B cell (primary cell): ENCODE data around the gene SLC23A3. TPM values are rescaled to one million over a fixed set of nuclear protein-coding genes. Genes with fewer than 3 reads are reported as not detected.

Source experiments
- ATAC-seq: fragments of 200-7000 bp; cut with Tn5 transposase; one replicate; pipeline ENCODE4 v1.10.0; 2021; ENCODE audit warnings: low read depth, mild to moderate bottlenecking, moderate number of reproducible peaks, moderate library complexity
- CTCF ChIA-PET: fragments of 350-600 bp; sonication (Branson Sonifier 250); formaldehyde crosslinking; loops from one replicate; lab custom pipeline; 2021; ENCODE audit warnings: antibody characterized with exemption, inconsistent platforms; lab: Charles Lee
- POLR2A ChIA-PET: fragments of 350-600 bp; sonication (Branson Sonifier 250); formaldehyde crosslinking; loops from one replicate; lab custom pipeline; 2021; ENCODE audit warnings: antibody characterized with exemption; lab: Charles Lee
- DNase-seq: peaks from one replicate; pipeline ENCODE4 v3.0.0; 2013
- H2AFZ ChIP-seq: 2 replicates; pipeline ENCODE4 v1.6.1; 2012; ENCODE audit warnings: mild to moderate bottlenecking, low read depth, low read length; ENCODE audit not compliant: insufficient read depth, poor library complexity, severe bottlenecking
- H3K27ac ChIP-seq, 2 donors: 1 replicate in 1 of 2; 2 replicates in 1 of 2; pipeline ENCODE4 v1.5.1; 2012 to 2013; ENCODE audit warnings: low read length in 2 of 2, mild to moderate bottlenecking in 2 of 2, moderate library complexity in 1 of 2
- H3K27me3 ChIP-seq, 4 experiments: fragments of 200-600 bp in 1 of 4; sonication (generic) in 1 of 4; replicated peaks in 1 of 4; 1 replicate in 2 of 4; 2 replicates in 2 of 4; pipeline versions ENCODE4 v1.6.1 to v1.7.0; 2013 to 2016; ENCODE audit warnings: low read length in 3 of 4, mild to moderate bottlenecking in 2 of 4, mixed read lengths in 1 of 4, moderate library complexity in 1 of 4; ENCODE audit not compliant: insufficient read depth in 4 of 4, control insufficient read depth in 3 of 4; ENCODE audit errors: control extremely low read depth in 1 of 4
- H3K36me3 ChIP-seq, 2 experiments: replicated peaks in 1 of 2; 1 replicate in 1 of 2; 2 replicates in 1 of 2; pipeline versions ENCODE4 v1.6.1 to v1.7.1; 2013; ENCODE audit warnings: low read length in 1 of 2; ENCODE audit not compliant: insufficient read depth in 2 of 2, control insufficient read depth in 1 of 2; ENCODE audit errors: control extremely low read depth in 1 of 2, extremely low read depth in 1 of 2
- H3K4me1 ChIP-seq, 2 donors: fragments of 200-600 bp in 1 of 2; sonication (generic) in 1 of 2; 1 replicate in 1 of 2; 2 replicates in 1 of 2; pipeline versions ENCODE4 v1.5.1 to v1.6.1; 2013 to 2017; ENCODE audit warnings: low read length in 2 of 2; ENCODE audit not compliant: control insufficient read depth in 2 of 2, insufficient read depth in 2 of 2
- H3K4me2 ChIP-seq: replicated peaks from 2 replicates; pipeline ENCODE3; 2012; ENCODE audit warnings: mild to moderate bottlenecking, low read depth, low read length; ENCODE audit not compliant: poor library complexity, severe bottlenecking
- H3K4me3 ChIP-seq, 5 experiments: fragments of 200-600 bp in 1 of 5; sonication (generic) in 1 of 5; 1 replicate in 3 of 5; 2 replicates in 2 of 5; pipeline versions ENCODE4 v1.5.1 to v1.7.0; 2011 to 2016; ENCODE audit warnings: low read length in 4 of 5, mild to moderate bottlenecking in 4 of 5, low read depth in 2 of 5, control low read depth in 1 of 5, moderate library complexity in 1 of 5; ENCODE audit not compliant: insufficient read depth in 1 of 5; ENCODE audit errors: control extremely low read depth in 1 of 5, extremely low read depth in 1 of 5
- H3K79me2 ChIP-seq: fragments of 200-600 bp; sonication (generic); one replicate; pipeline ENCODE4 v1.6.0; 2016; ENCODE audit warnings: low read length; ENCODE audit not compliant: control insufficient read depth, insufficient read depth
- H3K9ac ChIP-seq: fragments of 200-600 bp; sonication (generic); 2 replicates; pipeline ENCODE4 v1.6.1; 2017; ENCODE audit warnings: mild to moderate bottlenecking, low read length, moderate library complexity
- H3K9me3 ChIP-seq, 3 donors: one replicate each; pipeline versions ENCODE4 v1.6.1 to v1.7.1; 2013; ENCODE audit warnings: low read length in 2 of 3; ENCODE audit not compliant: control insufficient read depth in 2 of 3, insufficient read depth in 1 of 3; ENCODE audit errors: control extremely low read depth in 1 of 3
- H4K20me1 ChIP-seq: 2 replicates; pipeline ENCODE4 v1.6.0; 2012; ENCODE audit warnings: mild to moderate bottlenecking, low read length; ENCODE audit not compliant: insufficient read depth, control insufficient read depth, poor library complexity, severe bottlenecking
- H3K27ac Mint-ChIP-seq: one replicate; pipeline ENCODE4 v1.8.0; 2021; ENCODE audit warnings: mixed read lengths
- H3K27me3 Mint-ChIP-seq: one replicate; pipeline ENCODE4 v1.8.0; 2021; ENCODE audit warnings: mixed read lengths
- H3K4me1 Mint-ChIP-seq: one replicate; pipeline ENCODE4 v1.8.0; 2021; ENCODE audit warnings: mixed read lengths
- H3K4me3 Mint-ChIP-seq: one replicate; pipeline ENCODE4 v1.8.0; 2021; ENCODE audit warnings: mixed read lengths
- H3K9me3 Mint-ChIP-seq: one replicate; pipeline ENCODE4 v1.8.0; 2022; ENCODE audit warnings: mixed read lengths; ENCODE audit not compliant: insufficient read depth
- CTCF ChIP-seq: fragments of 200-600 bp; IDR thresholded peaks from one replicate; pipeline ENCODE4 v1.8.0; 2022; ENCODE audit warnings: antibody characterized with exemption, mild to moderate bottlenecking
- EZH2 ChIP-seq: IDR thresholded peaks from 2 replicates; pipeline ENCODE4 v1.6.1; 2012; ENCODE audit warnings: borderline replicate concordance, low read depth, mild to moderate bottlenecking, moderate library complexity, low read length; ENCODE audit not compliant: insufficient read depth, poor library complexity, severe bottlenecking
- WGBS: methylation state at CpG from one replicate; pipeline ENCODE4 v1.1.5; 2013; ENCODE audit warnings: missing lambda C conversion rate; ENCODE audit not compliant: insufficient coverage; 5-methylcytosine and 5-hydroxymethylcytosine counted together
- intact Hi-C: fragments of 100-400 bp; cut with micrococcal nuclease; formaldehyde crosslinking; loops from one replicate; pipeline ENCODE4 v1.10.0; 2022
- polyA plus RNA-seq: library from polyadenylated mRNA; depleted of rRNA; stranded (reverse); fragments of >200 nt; gene quantifications from 2 replicates; pipeline ENCODE4 v1.2.3, GENCODE V29; 2012
- total RNA-seq, 2 donors: library from RNA; stranded (reverse); fragments of 120-200 nt in 1 of 2; gene quantifications; 1 replicate in 1 of 2; 2 replicates in 1 of 2; pipeline versions ENCODE4 v1.2.3 to v1.2.4, GENCODE V29; 2013 to 2022

SLC23A3 gene
- total and polyA plus RNA-seq, 2 donors (not counting 1 experiment from before 2014, with no cell fraction given): 2.4 to 15.2 TPM

GRCh38 chr2:219180961-219181360 is 11.1 kb upstream of the SLC23A3 start:
- Mint-ChIP-seq H3K27me3 (no peaks in the 10 kb centered on the region), H3K4me3 (no peak overlapping the region), H3K27ac (no peak overlapping the region), H3K4me1 (peaks cover 27% of the 10 kb centered on the region), H3K9me3 (no peaks in the 10 kb centered on the region)
- H4K20me1 ChIP-seq: peaks cover 37% of the 10 kb centered on the region
- H3K27ac ChIP-seq: no peak overlapping the region
- no peak overlapping the region for H3K9ac ChIP-seq
- peaks cover 12 to 29% of the 10 kb centered on the region in 2 donors for H3K4me1 ChIP-seq
- no peak for TF ChIP-seq EZH2
- no peak for TF ChIP-seq CTCF
- 96% methylated on average over 4 of the region's 5 CpGs for WGBS
- H3K4me3 ChIP-seq: no peak overlapping the region
- H2AFZ ChIP-seq: no peak overlapping the region
- H3K36me3 ChIP-seq: peaks cover 2 to 53% of the 10 kb centered on the region in 2 experiments
- DNase-seq: no peak
- no peak overlapping the region for H3K4me2 ChIP-seq
- H3K27me3 ChIP-seq: no peaks in the 10 kb centered on the region
- intact Hi-C loops: no loop called here
- H3K79me2 ChIP-seq: peaks cover 35% of the 10 kb centered on the region
- H3K9me3 ChIP-seq: no peaks in the 10 kb centered on the region
- ChIA-PET POLR2A (interaction anchor here (0.5 to 0.7 kb wide), 2 partner anchors 72 to 98 kb away, joined by 3 to 6 read pairs; partner anchors contain the start of gene TUBA4B), CTCF (interaction anchor here (1.3 to 3.1 kb wide), 7 partner anchors 10 to 117 kb away, joined by 3 to 18 read pairs (median 5); partner anchors contain the start of genes NHEJ1 and SLC23A3)
- ATAC-seq: no peak
